Neuronal stem cell (in vitro differentiated cells): ENCODE measurements around the gene TNP2. TPM values are rescaled to one million over a fixed set of nuclear protein-coding genes. Genes with fewer than 3 reads are reported as not detected.

Experiments
- small RNA-seq: library from polyadenylated mRNA; stranded (forward); fragments of <200 nt; extraction: miRNeasy Mini kit (QIAGEN cat#:217004); gene quantifications from one replicate; pipeline ENCODE3, GENCODE V24; 2013; ENCODE audit not compliant: insufficient read depth

The TNP2 gene

Small RNA genes lying within 50 kb of the gene (small RNA-seq; reads per million reads assigned to genes)
- gene MIR548H2 (not detected), gene RF00019 (not detected), gene RF00554 (not detected)
